H1 (cell line): Measurements from ENCODE around the gene POU2F2. TPM values are rescaled to one million over a fixed set of nuclear protein-coding genes. Genes with fewer than 3 reads are reported as not detected.

ENCODE experiments used
- CTCF ChIA-PET: fragments of 300-600 bp; sonication (Branson Sonifier 250); formaldehyde crosslinking; loops from one replicate; lab custom pipeline; 2021; ENCODE audit not compliant: partially characterized antibody; lab: Charles Lee
- POLR2A ChIA-PET: fragments of 300-600 bp; sonication (Branson Sonifier 250); formaldehyde crosslinking; loops from one replicate; lab custom pipeline; 2021; ENCODE audit warnings: inconsistent platforms; ENCODE audit not compliant: partially characterized antibody; lab: Charles Lee
- DNase-seq, 2 experiments: peaks; one replicate each; pipeline versions ENCODE4 v3.0.0 to v3.0.0-alpha.2; 2010 to 2022; ENCODE audit warnings: low spot score in 2 of 2, low read depth in 1 of 2, mixed read lengths in 1 of 2
- FAIRE-seq: peaks from 2 replicates; lab custom pipeline; 2011; peaks lifted over from hg19 to GRCh38; lab: Jason Lieb, UNC
- H2AFZ ChIP-seq: 2 replicates; pipeline ENCODE4 v1.8.1; 2012; ENCODE audit warnings: low read length, inconsistent platforms
- H2AK5ac ChIP-seq: 2 replicates; pipeline ENCODE4 v1.6.1; 2013; ENCODE audit warnings: low read depth, low read length
- H2BK120ac ChIP-seq: replicated peaks from 2 replicates; pipeline ENCODE3; 2013; ENCODE audit warnings: low read depth, low read length, inconsistent platforms
- H2BK12ac ChIP-seq: 2 replicates; pipeline ENCODE4 v1.6.1; 2013; ENCODE audit warnings: low read depth, low read length
- H2BK15ac ChIP-seq: 2 replicates; pipeline ENCODE4 v1.6.1; 2013; ENCODE audit warnings: low read length
- H2BK20ac ChIP-seq: 2 replicates; pipeline ENCODE4 v1.6.1; 2013; ENCODE audit warnings: low read length
- H2BK5ac ChIP-seq: 2 replicates; pipeline ENCODE4 v1.6.1; 2013; ENCODE audit warnings: low read depth, low read length
- H3K14ac ChIP-seq: 2 replicates; pipeline ENCODE4 v1.6.1; 2013; ENCODE audit warnings: inconsistent platforms; ENCODE audit not compliant: insufficient read length
- H3K18ac ChIP-seq: 2 replicates; pipeline ENCODE4 v1.6.1; 2013; ENCODE audit warnings: low read length; ENCODE audit errors: extremely low read depth
- H3K23ac ChIP-seq: 2 replicates; pipeline ENCODE4 v1.6.1; 2013; ENCODE audit warnings: inconsistent platforms; ENCODE audit not compliant: insufficient read length
- H3K23me2 ChIP-seq: 2 replicates; pipeline ENCODE4 v1.6.1; 2013; ENCODE audit warnings: low read depth, low read length
- H3K27ac ChIP-seq: 2 replicates; pipeline ENCODE4 v1.6.1; 2011; ENCODE audit warnings: low read depth, low read length, inconsistent platforms
- H3K27me3 ChIP-seq, 4 experiments: replicated peaks in 1 of 4; 1 replicate in 1 of 4; 2 replicates in 3 of 4; pipeline versions ENCODE4 v1.6.1 to v1.8.1; 2011 to 2013; ENCODE audit warnings: low read length in 3 of 4, mild to moderate bottlenecking in 3 of 4, inconsistent platforms in 2 of 4, mixed read lengths in 2 of 4, moderate library complexity in 1 of 4; ENCODE audit not compliant: control insufficient read depth in 3 of 4, insufficient read depth in 3 of 4; ENCODE audit errors: extremely low read depth in 1 of 4
- H3K36me3 ChIP-seq, 4 experiments: 2 replicates each; pipeline versions ENCODE4 v1.6.1 to v1.8.1; 2011 to 2013; ENCODE audit warnings: mild to moderate bottlenecking in 4 of 4, low read length in 3 of 4, moderate library complexity in 2 of 4, control low read depth in 1 of 4, inconsistent platforms in 1 of 4; ENCODE audit not compliant: insufficient read depth in 4 of 4, control insufficient read depth in 2 of 4
- H3K4ac ChIP-seq: replicated peaks from 2 replicates; pipeline ENCODE3; 2013; ENCODE audit warnings: low read length, low read depth, mixed read lengths, inconsistent platforms; ENCODE audit not compliant: insufficient read length
- H3K4me1 ChIP-seq, 4 experiments: replicated peaks in 1 of 4; 1 replicate in 1 of 4; 2 replicates in 3 of 4; pipeline versions ENCODE4 v1.6.1 to v1.8.1; 2011 to 2013; ENCODE audit warnings: low read length in 3 of 4, inconsistent platforms in 2 of 4, mixed read lengths in 1 of 4; ENCODE audit not compliant: insufficient read depth in 4 of 4, control insufficient read depth in 3 of 4
- H3K4me2 ChIP-seq, 2 experiments: 2 replicates each; pipeline versions ENCODE4 v1.6.1 to v1.8.1; 2011 to 2013; ENCODE audit warnings: low read depth in 2 of 2, low read length in 2 of 2, control low read depth in 1 of 2, inconsistent platforms in 1 of 2, mild to moderate bottlenecking in 1 of 2; ENCODE audit not compliant: insufficient read depth in 1 of 2
- H3K4me3 ChIP-seq, 4 experiments: fragments of 200-600, 300-600 bp in 1 of 4; sonication (generic), shearing (Covaris generic), sonication (Bioruptor Twin) in 1 of 4; 2 replicates each; pipeline versions ENCODE4 v1.5.1 to v1.8.1; 2011 to 2016; ENCODE audit warnings: low read length in 4 of 4, low read depth in 3 of 4, control low read depth in 2 of 4, inconsistent platforms in 2 of 4, mild to moderate bottlenecking in 2 of 4, mixed read lengths in 1 of 4, moderate library complexity in 1 of 4; ENCODE audit not compliant: insufficient read depth in 2 of 4; ENCODE audit errors: extremely low read depth in 1 of 4
- H3K56ac ChIP-seq: replicated peaks from 2 replicates; pipeline ENCODE3; 2013; ENCODE audit warnings: low read depth, mild to moderate bottlenecking, mixed read lengths, low read length, inconsistent platforms; ENCODE audit not compliant: insufficient read length
- H3K79me1 ChIP-seq: 2 replicates; pipeline ENCODE4 v1.6.1; 2013; ENCODE audit warnings: low read depth, low read length, control low read depth
- H3K79me2 ChIP-seq, 2 experiments: 2 replicates each; pipeline versions ENCODE4 v1.6.1 to v1.8.1; 2012 to 2013; ENCODE audit warnings: low read length in 2 of 2, mild to moderate bottlenecking in 2 of 2, inconsistent platforms in 1 of 2; ENCODE audit not compliant: insufficient read depth in 2 of 2, control insufficient read depth in 1 of 2
- H3K9ac ChIP-seq, 4 experiments: replicated peaks in 1 of 4; 1 replicate in 1 of 4; 2 replicates in 3 of 4; pipeline versions ENCODE4 v1.6.1 to v1.8.1; 2011 to 2013; ENCODE audit warnings: low read depth in 3 of 4, low read length in 3 of 4, control low read depth in 2 of 4, mild to moderate bottlenecking in 2 of 4, moderate library complexity in 2 of 4, inconsistent platforms in 1 of 4; ENCODE audit errors: extremely low read depth in 1 of 4
- H3K9me3 ChIP-seq, 2 experiments: 2 replicates each; pipeline versions ENCODE4 v1.6.1 to v1.8.1; 2012 to 2013; ENCODE audit warnings: mild to moderate bottlenecking in 2 of 2, moderate library complexity in 2 of 2, control low read depth in 1 of 2, inconsistent platforms in 1 of 2, low read depth in 1 of 2, low read length in 1 of 2, mixed read lengths in 1 of 2; ENCODE audit not compliant: insufficient read depth in 2 of 2
- H4K20me1 ChIP-seq, 2 experiments: replicated peaks in 1 of 2; 2 replicates each; pipeline versions ENCODE3 to v1.8.1; 2011 to 2013; ENCODE audit warnings: inconsistent platforms in 2 of 2, low read length in 2 of 2, mild to moderate bottlenecking in 1 of 2; ENCODE audit not compliant: insufficient read depth in 2 of 2, control insufficient read depth in 1 of 2
- H4K5ac ChIP-seq: 2 replicates; pipeline ENCODE4 v1.6.1; 2013; ENCODE audit warnings: low read length, low read depth, mixed read lengths, inconsistent platforms; ENCODE audit not compliant: insufficient read length
- H4K8ac ChIP-seq: 2 replicates; pipeline ENCODE4 v1.8.0; 2013; ENCODE audit warnings: mild to moderate bottlenecking, moderate library complexity, low read length, inconsistent platforms; ENCODE audit not compliant: insufficient read depth; ENCODE audit errors: extremely low read depth
- H4K91ac ChIP-seq: replicated peaks from 2 replicates; pipeline ENCODE3; 2013; ENCODE audit warnings: low read length, mixed read lengths, inconsistent platforms; ENCODE audit not compliant: insufficient read length
- ASH2L ChIP-seq: fragments of 200-600, 300-600 bp; sonication (generic); IDR thresholded peaks from one replicate; pipeline ENCODE4 v1.7.1; 2017; ENCODE audit warnings: low read length
- BCL11A ChIP-seq, 2 experiments: IDR thresholded peaks; one replicate each; pipeline ENCODE4 v1.6.1; 2011; ENCODE audit warnings: low read depth in 2 of 2, low read length in 2 of 2, mild to moderate bottlenecking in 2 of 2
- BRCA1 ChIP-seq: IDR thresholded peaks from 2 replicates; pipeline ENCODE4 v1.6.1; 2012; ENCODE audit warnings: low read depth, low read length, improper control_type of control experiment
- CHD1 ChIP-seq: IDR thresholded peaks from 2 replicates; pipeline ENCODE4 v1.6.1; 2012; ENCODE audit warnings: low read depth, low read length, improper control_type of control experiment
- CTBP2 ChIP-seq: IDR thresholded peaks from 2 replicates; pipeline ENCODE4 v1.7.0; 2011; ENCODE audit warnings: borderline replicate concordance, mild to moderate bottlenecking, moderate library complexity, mixed read lengths, low read length; ENCODE audit not compliant: insufficient read depth, insufficient read length
- HDAC6 ChIP-seq: IDR thresholded peaks from one replicate; pipeline ENCODE4 v1.7.1; 2012; ENCODE audit warnings: low read depth, mild to moderate bottlenecking, inconsistent platforms, low read length, moderate library complexity
- MAX ChIP-seq: IDR thresholded peaks from 2 replicates; pipeline ENCODE4 v1.6.1; 2012; ENCODE audit warnings: inconsistent platforms
- NRF1 ChIP-seq: IDR thresholded peaks from 2 replicates; pipeline ENCODE4 v1.6.1; 2011; ENCODE audit warnings: mild to moderate bottlenecking, low read depth, low read length, improper control_type of control experiment
- RBBP5 ChIP-seq: IDR thresholded peaks from 2 replicates; pipeline ENCODE4 v1.7.1; 2012; ENCODE audit warnings: low read depth, mild to moderate bottlenecking, inconsistent platforms, low read length, moderate library complexity, borderline replicate concordance
- RNF2 ChIP-seq: fragments of 200-900, 300-1000 bp; sonication (generic); IDR thresholded peaks from 2 replicates; pipeline ENCODE4 v1.7.1; 2016; ENCODE audit warnings: borderline replicate concordance, low read depth, mild to moderate bottlenecking, antibody characterized with exemption, low read length; ENCODE audit not compliant: poor library complexity, severe bottlenecking; ENCODE audit errors: missing control alignments
- SP1 ChIP-seq: IDR thresholded peaks from 2 replicates; pipeline ENCODE4 v1.6.1; 2011; ENCODE audit warnings: low read depth, low read length
- TEAD4 ChIP-seq: IDR thresholded peaks from 2 replicates; pipeline ENCODE4 v1.6.1; 2012; ENCODE audit warnings: low read depth, low read length, inconsistent platforms, mixed read lengths
- YY1 ChIP-seq: IDR thresholded peaks from 2 replicates; pipeline ENCODE4 v1.6.1; 2011; ENCODE audit warnings: low read depth, mild to moderate bottlenecking, low read length
- ZNF274 ChIP-seq: IDR thresholded peaks from 2 replicates; pipeline ENCODE4 v1.7.0; 2012; ENCODE audit warnings: low read length, borderline replicate concordance; ENCODE audit errors: extremely low read depth
- WGBS, 2 experiments: shearing (Covaris generic) in 1 of 2; methylation state at CpG; one replicate each; pipeline versions ENCODE4 v1.1.6 to v1.1.7; 2013 to 2015; ENCODE audit warnings: low lambda C conversion rate in 2 of 2, mixed read lengths in 2 of 2, inconsistent platforms in 1 of 2, low coverage in 1 of 2, missing lambda C conversion rate in 1 of 2; ENCODE audit not compliant: insufficient replicate concordance in 2 of 2, insufficient coverage in 1 of 2, insufficient read length in 1 of 2; ENCODE audit errors: extremely low coverage in 1 of 2, missing lambda C conversion rate in 1 of 2; 5-methylcytosine and 5-hydroxymethylcytosine counted together
- polyA plus RNA-seq, 7 experiments: library from polyadenylated mRNA; depleted of rRNA in 3 of 7; stranded (reverse) in 5 of 7; unstranded in 2 of 7; fragments of >200 nt in 5 of 7; fragments of 200-250 nt in 2 of 7; gene quantifications; 1 replicate in 5 of 7; 2 replicates in 1 of 7; 4 replicates in 1 of 7; pipeline versions ENCODE4 v1.2.1 to v1.2.3, GENCODE V29; 2011 to 2013; ENCODE audit warnings: missing spikeins in 2 of 7, mixed read lengths in 2 of 7
- total RNA-seq: library from RNA; stranded (reverse); fragmentation: NEBNext Ultra II Directional; extraction: Animal tissue kit (Norgen Biotek cat#: 25700); gene quantifications from 2 replicates; pipeline ENCODE4 v1.2.1, GENCODE V29; 2021

POU2F2 gene
- total and polyA plus RNA-seq, 2 of the 8 experiments (the other 6 are each of a cell fraction or from before 2014, with no cell fraction given), result 5.0 to 6.1 TPM

GRCh38 chr19:42091300-42091699, 40.9 kb downstream of the POU2F2 start:
- no peak overlapping the region for H3K4me3 ChIP-seq
- H3K79me1 ChIP-seq, result no peaks in the 10 kb centered on the region
- H3K18ac ChIP-seq, result no peak overlapping the region
- DNase-seq (no peak), FAIRE-seq (no peak)
- H2BK12ac ChIP-seq, result 0 out of 2 replicates have a peak overlapping the region, but pooled peaks have one; percentile 43
- no peak overlapping the region for H2BK15ac ChIP-seq
- H3K27ac ChIP-seq, result no peak overlapping the region
- no peak overlapping the region for H2AK5ac ChIP-seq
- WGBS, 2 experiments, result 86% methylated on average over 11 of the region's 13 CpGs; no CpG with 5 or more reads in 1 of the 2 experiments
- no peak overlapping the region for H2AFZ ChIP-seq
- H2BK120ac ChIP-seq, result no peak overlapping the region
- H4K8ac ChIP-seq, result 0 out of 2 replicates have a peak overlapping the region, but pooled peaks have one; percentile 48
- H4K20me1 ChIP-seq, result no peaks in the 10 kb centered on the region
- ChIA-PET POLR2A (interaction anchor here (1.0 to 1.6 kb wide), 3 partner anchors 12 to 59 kb away, joined by 3 to 4 read pairs (median 4); no protein-coding TSS in a partner anchor), CTCF (interaction anchor here (0.7 to 1.9 kb wide), 6 partner anchors 15 to 713 kb away, joined by 3 to 6 read pairs (median 4); partner anchors contain the start of gene ZNF574)
- peaks cover 2% of the 10 kb centered on the region; the same call in 1 of the 2 replicates for H3K23me2 ChIP-seq
- no peak overlapping the region for H4K91ac ChIP-seq
- H2BK20ac ChIP-seq, result no peak overlapping the region
- no peak overlapping the region for H3K4ac ChIP-seq
- H3K9ac ChIP-seq, result no peak overlapping the region
- H3K23ac ChIP-seq, result no peak overlapping the region
- H3K14ac ChIP-seq, result no peak overlapping the region
- no peak overlapping the region for H4K5ac ChIP-seq
- peak overlapping the region; percentile 49; the same call in 1 of the 2 replicates for H2BK5ac ChIP-seq
- H3K4me1 ChIP-seq, result peaks cover 0 to 18% (median 4%) of the 10 kb centered on the region in 4 experiments; a peak in 6 of 7 replicates
- H3K27me3 ChIP-seq, result peaks cover 0 to 5% (median 2%) of the 10 kb centered on the region in 4 experiments; a peak in 2 of 7 replicates
- no peaks in the 10 kb centered on the region for H3K79me2 ChIP-seq
- H3K9me3 ChIP-seq, result no peaks in the 10 kb centered on the region
- no peaks in the 10 kb centered on the region for H3K36me3 ChIP-seq
- H3K56ac ChIP-seq, result no peak overlapping the region
- H3K4me2 ChIP-seq, result no peak overlapping the region
- TF ChIP-seq RNF2, result no peak
- no peak for TF ChIP-seq BRCA1
- no peak for TF ChIP-seq NRF1
- no peak for TF ChIP-seq TEAD4
- TF ChIP-seq SP1, result no peak
- TF ChIP-seq YY1, result no peak
- TF ChIP-seq BCL11A (IDR thresholded peaks at IDR 0.05; ENCODE audit: low read depth in 2 of 2, low read length in 2 of 2), result no peak
- no peak for TF ChIP-seq RBBP5
- no peak for TF ChIP-seq MAX
- TF ChIP-seq HDAC6, result no peak
- TF ChIP-seq ASH2L, result no peak
- TF ChIP-seq ZNF274, result no peak
- no peak for TF ChIP-seq CHD1
- no peak for TF ChIP-seq CTBP2
